Esophagus squamous epithelium (tissue), 4 donors: ENCODE data around the gene RASA4.
"Not testable (repeated sequence)": the region's sequence is repeated elsewhere in the genome, so short reads cannot be mapped to it uniquely, and the experiment has no call there.

Experiments
- POLR2A ChIP-seq, 4 donors: fragments of 450-650 bp; IDR thresholded peaks; one replicate each; pipeline ENCODE4 v1.6.1; 2017; ENCODE audit warnings: antibody characterized with exemption in 4 of 4, mild to moderate bottlenecking in 4 of 4, moderate library complexity in 3 of 4
- TF ChIP-seq, protein P1 (sequence below), 6 experiments: fragments of 450-650 bp in 4 of 6; fragments of 200-600 bp in 2 of 6; sonication (generic) in 2 of 6; IDR thresholded peaks; one replicate each; pipeline ENCODE4 v1.5.1; 2016 to 2019; ENCODE audit warnings: antibody characterized with exemption in 6 of 6, mild to moderate bottlenecking in 4 of 6, moderate library complexity in 4 of 6

DNA sequence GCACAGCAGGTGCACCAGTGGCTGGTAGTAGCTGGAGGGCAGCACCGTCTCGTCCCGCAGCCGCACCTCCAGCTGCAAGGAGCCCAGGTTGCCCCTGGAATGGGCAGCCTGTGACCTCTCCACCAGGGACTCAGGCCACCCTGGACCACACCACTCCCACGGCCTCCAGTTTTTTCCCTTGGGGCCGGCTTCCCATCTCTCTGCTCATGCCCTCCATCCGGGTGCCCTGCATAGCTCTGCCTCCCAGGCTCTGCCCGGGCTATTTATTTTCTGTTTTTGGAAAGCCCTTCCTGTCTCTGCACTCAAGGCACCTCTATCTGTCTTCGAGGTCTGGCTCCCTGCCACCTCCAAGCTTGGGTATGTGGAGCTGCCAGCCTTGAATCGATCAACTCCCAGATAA lies 20.5 kb downstream of the RASA4 start:
- TF ChIP-seq, protein P1, sequence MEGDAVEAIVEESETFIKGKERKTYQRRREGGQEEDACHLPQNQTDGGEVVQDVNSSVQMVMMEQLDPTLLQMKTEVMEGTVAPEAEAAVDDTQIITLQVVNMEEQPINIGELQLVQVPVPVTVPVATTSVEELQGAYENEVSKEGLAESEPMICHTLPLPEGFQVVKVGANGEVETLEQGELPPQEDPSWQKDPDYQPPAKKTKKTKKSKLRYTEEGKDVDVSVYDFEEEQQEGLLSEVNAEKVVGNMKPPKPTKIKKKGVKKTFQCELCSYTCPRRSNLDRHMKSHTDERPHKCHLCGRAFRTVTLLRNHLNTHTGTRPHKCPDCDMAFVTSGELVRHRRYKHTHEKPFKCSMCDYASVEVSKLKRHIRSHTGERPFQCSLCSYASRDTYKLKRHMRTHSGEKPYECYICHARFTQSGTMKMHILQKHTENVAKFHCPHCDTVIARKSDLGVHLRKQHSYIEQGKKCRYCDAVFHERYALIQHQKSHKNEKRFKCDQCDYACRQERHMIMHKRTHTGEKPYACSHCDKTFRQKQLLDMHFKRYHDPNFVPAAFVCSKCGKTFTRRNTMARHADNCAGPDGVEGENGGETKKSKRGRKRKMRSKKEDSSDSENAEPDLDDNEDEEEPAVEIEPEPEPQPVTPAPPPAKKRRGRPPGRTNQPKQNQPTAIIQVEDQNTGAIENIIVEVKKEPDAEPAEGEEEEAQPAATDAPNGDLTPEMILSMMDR (IDR thresholded peaks at IDR 0.05) = not testable (repeated sequence)
- not testable (repeated sequence) for TF ChIP-seq POLR2A (IDR thresholded peaks at IDR 0.05)
